SK-N-SH treated with all-trans-retinoic acid at 6 μM for 48 hours (cell line): ENCODE results near the gene TGFB2.

Experiments
- ATAC-seq: fragments of 200-7000 bp; cut with Tn5 transposase; 3 replicates; pipeline ENCODE4 v1.9.1; 2020; ENCODE audit warnings: mild to moderate bottlenecking, moderate library complexity
- ARNTL ChIP-seq: fragments of 450-650 bp; formaldehyde crosslinking; IDR thresholded peaks from 2 replicates; pipeline ENCODE4 v1.5.0; 2020; ENCODE audit warnings: low read depth, mild to moderate bottlenecking, moderate library complexity, borderline replicate concordance
- CSDC2 ChIP-seq: fragments of 250-450 bp; sonication (Bioruptor Pico); IDR thresholded peaks from 2 replicates; pipeline ENCODE4 v1.5.0; 2020; ENCODE audit warnings: mild to moderate bottlenecking, moderate library complexity
- ESRRG ChIP-seq: fragments of 250-450 bp; sonication (Bioruptor Pico); IDR thresholded peaks from 2 replicates; pipeline ENCODE4 v1.6.1; 2021; ENCODE audit warnings: mild to moderate bottlenecking
- GLIS3 ChIP-seq: fragments of 250-450 bp; sonication (Bioruptor Pico); IDR thresholded peaks from 2 replicates; pipeline ENCODE4 v1.5.0; 2020; ENCODE audit warnings: mild to moderate bottlenecking, moderate library complexity
- ISL1 ChIP-seq: fragments of 250-450 bp; sonication (Bioruptor Pico); IDR thresholded peaks from 2 replicates; pipeline ENCODE4 v2.1.2; 2022; ENCODE audit warnings: mild to moderate bottlenecking, moderate library complexity
- OSR1 ChIP-seq: fragments of 250-450 bp; sonication (Bioruptor Pico); IDR thresholded peaks from 2 replicates; pipeline ENCODE4 v1.8.0; 2022; ENCODE audit warnings: moderate library complexity, mild to moderate bottlenecking, inconsistent platforms
- PPARA ChIP-seq: fragments of 250-450 bp; sonication (Bioruptor Pico); IDR thresholded peaks from 2 replicates; pipeline ENCODE4 v1.5.0; 2020; ENCODE audit warnings: mild to moderate bottlenecking, borderline replicate concordance
- RARB ChIP-seq: fragments of 250-450 bp; sonication (Bioruptor Pico); IDR thresholded peaks from 2 replicates; pipeline ENCODE4 v1.8.0; 2021; ENCODE audit warnings: mild to moderate bottlenecking, moderate library complexity
- SNAI2 ChIP-seq: fragments of 250-450 bp; sonication (Bioruptor Pico); IDR thresholded peaks from 2 replicates; pipeline ENCODE4 v1.5.0; 2020; ENCODE audit warnings: mild to moderate bottlenecking, moderate library complexity
- TCF4 ChIP-seq: fragments of 250-450 bp; sonication (Bioruptor Pico); IDR thresholded peaks from 2 replicates; pipeline ENCODE4 v1.8.0; 2021; ENCODE audit warnings: mild to moderate bottlenecking, moderate library complexity, borderline replicate concordance
- TOX ChIP-seq: fragments of 250-450 bp; sonication (Bioruptor Pico); IDR thresholded peaks from 2 replicates; pipeline ENCODE4 v1.8.0; 2021; ENCODE audit warnings: mild to moderate bottlenecking, moderate library complexity, borderline replicate concordance
- ZC3H10 ChIP-seq: fragments of 250-450 bp; sonication (Bioruptor Pico); IDR thresholded peaks from 2 replicates; pipeline ENCODE4 v1.5.1; 2021; ENCODE audit warnings: mild to moderate bottlenecking, moderate library complexity
- ZFP3 ChIP-seq: fragments of 250-450 bp; sonication (Bioruptor Pico); IDR thresholded peaks from 2 replicates; pipeline ENCODE4 v1.5.0; 2020; ENCODE audit warnings: mild to moderate bottlenecking, moderate library complexity
- ZFP30 ChIP-seq: fragments of 450-650 bp; formaldehyde crosslinking; IDR thresholded peaks from 2 replicates; pipeline ENCODE4 v1.5.0; 2022; ENCODE audit warnings: mild to moderate bottlenecking, moderate library complexity
- ZNF565 ChIP-seq: fragments of 450-650 bp; formaldehyde crosslinking; conservative IDR thresholded peaks from 2 replicates; pipeline ENCODE4 v1.5.0; 2020; ENCODE audit warnings: low read depth, mild to moderate bottlenecking, moderate library complexity
- ZNF70 ChIP-seq: fragments of 450-650 bp; formaldehyde crosslinking; IDR thresholded peaks from 2 replicates; pipeline ENCODE4 v1.5.0; 2020; ENCODE audit warnings: mild to moderate bottlenecking, moderate library complexity
- ZNF8 ChIP-seq: fragments of 450-650 bp; formaldehyde crosslinking; IDR thresholded peaks from 2 replicates; pipeline ENCODE4 v1.5.0; 2020; ENCODE audit warnings: mild to moderate bottlenecking, moderate library complexity
- TF ChIP-seq, protein P1 (sequence below): fragments of 250-450 bp; sonication (Bioruptor Pico); IDR thresholded peaks from 2 replicates; pipeline ENCODE4 v1.5.0; 2020; ENCODE audit warnings: mild to moderate bottlenecking, moderate library complexity
- TF ChIP-seq, protein P2 (sequence below): fragments of 250-450 bp; sonication (Bioruptor Pico); IDR thresholded peaks from 2 replicates; pipeline ENCODE4 v1.8.0; 2021; ENCODE audit warnings: low read depth, mild to moderate bottlenecking, moderate library complexity, borderline replicate concordance
- TF ChIP-seq, protein P3 (sequence below): fragments of 250-450 bp; sonication (Bioruptor Pico); IDR thresholded peaks from 2 replicates; pipeline ENCODE4 v1.8.0; 2020; ENCODE audit warnings: mild to moderate bottlenecking, moderate library complexity, borderline replicate concordance
- TF ChIP-seq, protein P4 (sequence below): fragments of 250-450 bp; sonication (Bioruptor Pico); IDR thresholded peaks from 2 replicates; pipeline ENCODE4 v1.5.1; 2020; ENCODE audit warnings: low read depth, mild to moderate bottlenecking, moderate library complexity
- TF ChIP-seq, protein P5 (sequence below): fragments of 250-450 bp; sonication (Bioruptor Pico); IDR thresholded peaks from 2 replicates; pipeline ENCODE4 v1.5.1; 2021; ENCODE audit warnings: mild to moderate bottlenecking, moderate library complexity

Gene TGFB2

DNA sequence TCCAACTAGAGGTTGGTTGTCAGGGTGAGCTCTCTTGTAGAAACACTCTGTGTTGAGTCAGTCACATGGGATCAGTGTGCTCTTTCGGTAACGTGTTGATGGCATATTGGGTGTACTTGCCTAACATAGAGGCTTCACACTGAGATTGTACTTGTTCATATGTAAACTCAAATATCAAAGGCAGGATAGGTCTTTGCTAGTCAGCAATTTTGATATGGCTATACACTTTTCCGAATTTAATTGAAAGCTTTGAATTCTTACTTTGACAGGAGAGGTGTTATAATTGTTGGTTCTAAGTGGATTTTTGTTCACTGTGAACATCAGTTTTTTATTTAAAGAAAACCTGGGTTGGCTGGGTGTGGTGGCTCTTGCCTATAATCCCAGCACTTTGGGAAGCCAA is 16.4 kb upstream of the TGFB2 start:
- TF ChIP-seq CSDC2 (CRISPR knock-in tag) (no peak), ZFP30 (no peak), ZNF565 (no peak), RARB (no peak)
- TF ChIP-seq, protein P1, sequence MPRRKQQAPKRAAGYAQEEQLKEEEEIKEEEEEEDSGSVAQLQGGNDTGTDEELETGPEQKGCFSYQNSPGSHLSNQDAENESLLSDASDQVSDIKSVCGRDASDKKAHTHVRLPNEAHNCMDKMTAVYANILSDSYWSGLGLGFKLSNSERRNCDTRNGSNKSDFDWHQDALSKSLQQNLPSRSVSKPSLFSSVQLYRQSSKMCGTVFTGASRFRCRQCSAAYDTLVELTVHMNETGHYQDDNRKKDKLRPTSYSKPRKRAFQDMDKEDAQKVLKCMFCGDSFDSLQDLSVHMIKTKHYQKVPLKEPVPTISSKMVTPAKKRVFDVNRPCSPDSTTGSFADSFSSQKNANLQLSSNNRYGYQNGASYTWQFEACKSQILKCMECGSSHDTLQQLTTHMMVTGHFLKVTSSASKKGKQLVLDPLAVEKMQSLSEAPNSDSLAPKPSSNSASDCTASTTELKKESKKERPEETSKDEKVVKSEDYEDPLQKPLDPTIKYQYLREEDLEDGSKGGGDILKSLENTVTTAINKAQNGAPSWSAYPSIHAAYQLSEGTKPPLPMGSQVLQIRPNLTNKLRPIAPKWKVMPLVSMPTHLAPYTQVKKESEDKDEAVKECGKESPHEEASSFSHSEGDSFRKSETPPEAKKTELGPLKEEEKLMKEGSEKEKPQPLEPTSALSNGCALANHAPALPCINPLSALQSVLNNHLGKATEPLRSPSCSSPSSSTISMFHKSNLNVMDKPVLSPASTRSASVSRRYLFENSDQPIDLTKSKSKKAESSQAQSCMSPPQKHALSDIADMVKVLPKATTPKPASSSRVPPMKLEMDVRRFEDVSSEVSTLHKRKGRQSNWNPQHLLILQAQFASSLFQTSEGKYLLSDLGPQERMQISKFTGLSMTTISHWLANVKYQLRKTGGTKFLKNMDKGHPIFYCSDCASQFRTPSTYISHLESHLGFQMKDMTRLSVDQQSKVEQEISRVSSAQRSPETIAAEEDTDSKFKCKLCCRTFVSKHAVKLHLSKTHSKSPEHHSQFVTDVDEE (CRISPR knock-in tag): no peak
- TF ChIP-seq, all 23 proteins: peak for 0
- ATAC-seq: no peak

DNA sequence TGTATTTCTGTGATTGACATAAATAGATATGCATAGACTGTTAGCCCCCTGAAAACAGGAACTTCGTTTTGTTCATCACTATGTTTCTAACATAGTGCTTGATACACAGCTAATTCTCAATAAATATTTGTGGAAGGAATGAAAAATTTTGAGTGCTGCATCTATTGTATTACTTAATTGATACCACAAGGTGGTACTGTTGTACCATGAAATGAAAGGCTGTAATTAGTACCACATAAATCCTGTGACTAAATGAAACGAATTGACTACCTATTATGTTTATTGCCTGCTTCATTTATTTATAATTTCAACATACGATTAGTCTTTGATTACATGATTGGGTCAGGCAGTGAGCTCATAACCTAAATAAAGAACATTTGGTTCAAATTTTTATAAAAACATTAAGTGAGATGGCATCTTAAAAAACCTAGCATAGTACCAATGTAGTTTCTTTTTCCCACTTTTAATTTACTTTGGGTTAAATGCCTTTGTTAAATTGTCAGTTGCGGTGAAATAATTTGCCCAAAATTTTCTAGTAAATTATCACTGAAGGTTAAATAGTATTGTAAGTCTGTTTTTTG is 15.0 kb upstream of the TGFB2 start:
- peak; percentile 85 for ATAC-seq
- TF ChIP-seq OSR1 (CRISPR knock-in tag) (no peak), GLIS3 (no peak), ISL1 (no peak), SNAI2 (CRISPR knock-in tag) (no peak), TOX (no peak)
- TF ChIP-seq, protein P2, sequence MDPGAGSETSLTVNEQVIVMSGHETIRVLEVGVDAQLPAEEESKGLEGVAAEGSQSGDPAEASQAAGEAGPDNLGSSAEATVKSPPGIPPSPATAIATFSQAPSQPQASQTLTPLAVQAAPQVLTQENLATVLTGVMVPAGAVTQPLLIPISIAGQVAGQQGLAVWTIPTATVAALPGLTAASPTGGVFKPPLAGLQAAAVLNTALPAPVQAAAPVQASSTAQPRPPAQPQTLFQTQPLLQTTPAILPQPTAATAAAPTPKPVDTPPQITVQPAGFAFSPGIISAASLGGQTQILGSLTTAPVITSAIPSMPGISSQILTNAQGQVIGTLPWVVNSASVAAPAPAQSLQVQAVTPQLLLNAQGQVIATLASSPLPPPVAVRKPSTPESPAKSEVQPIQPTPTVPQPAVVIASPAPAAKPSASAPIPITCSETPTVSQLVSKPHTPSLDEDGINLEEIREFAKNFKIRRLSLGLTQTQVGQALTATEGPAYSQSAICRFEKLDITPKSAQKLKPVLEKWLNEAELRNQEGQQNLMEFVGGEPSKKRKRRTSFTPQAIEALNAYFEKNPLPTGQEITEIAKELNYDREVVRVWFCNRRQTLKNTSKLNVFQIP: no peak
- TF ChIP-seq, protein P3, sequence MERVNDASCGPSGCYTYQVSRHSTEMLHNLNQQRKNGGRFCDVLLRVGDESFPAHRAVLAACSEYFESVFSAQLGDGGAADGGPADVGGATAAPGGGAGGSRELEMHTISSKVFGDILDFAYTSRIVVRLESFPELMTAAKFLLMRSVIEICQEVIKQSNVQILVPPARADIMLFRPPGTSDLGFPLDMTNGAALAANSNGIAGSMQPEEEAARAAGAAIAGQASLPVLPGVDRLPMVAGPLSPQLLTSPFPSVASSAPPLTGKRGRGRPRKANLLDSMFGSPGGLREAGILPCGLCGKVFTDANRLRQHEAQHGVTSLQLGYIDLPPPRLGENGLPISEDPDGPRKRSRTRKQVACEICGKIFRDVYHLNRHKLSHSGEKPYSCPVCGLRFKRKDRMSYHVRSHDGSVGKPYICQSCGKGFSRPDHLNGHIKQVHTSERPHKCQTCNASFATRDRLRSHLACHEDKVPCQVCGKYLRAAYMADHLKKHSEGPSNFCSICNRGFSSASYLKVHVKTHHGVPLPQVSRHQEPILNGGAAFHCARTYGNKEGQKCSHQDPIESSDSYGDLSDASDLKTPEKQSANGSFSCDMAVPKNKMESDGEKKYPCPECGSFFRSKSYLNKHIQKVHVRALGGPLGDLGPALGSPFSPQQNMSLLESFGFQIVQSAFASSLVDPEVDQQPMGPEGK (CRISPR knock-in tag): no peak
- TF ChIP-seq, protein P1 (CRISPR knock-in tag): no peak

DNA sequence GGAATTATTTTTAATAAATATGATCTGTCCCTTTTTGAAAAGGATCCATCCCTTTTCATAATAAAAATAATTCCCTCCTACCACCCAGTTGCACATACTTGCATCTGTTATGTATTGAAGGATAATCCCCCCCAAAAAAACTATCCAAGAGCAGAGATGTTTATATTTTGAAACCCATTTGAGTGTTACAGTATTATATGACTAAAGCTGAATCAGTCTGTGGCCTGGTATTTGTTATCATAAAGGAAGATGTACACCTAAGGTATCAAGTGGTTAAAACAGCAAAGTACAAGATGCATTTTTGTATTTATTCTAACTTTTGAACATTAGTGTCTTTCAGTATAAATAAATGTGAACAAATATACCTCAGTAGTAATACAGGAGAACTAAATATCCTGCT is 12.7 kb upstream of the TGFB2 start:
- TF ChIP-seq RARB: no peak
- TF ChIP-seq ZNF8: no peak
- TF ChIP-seq, protein P4, sequence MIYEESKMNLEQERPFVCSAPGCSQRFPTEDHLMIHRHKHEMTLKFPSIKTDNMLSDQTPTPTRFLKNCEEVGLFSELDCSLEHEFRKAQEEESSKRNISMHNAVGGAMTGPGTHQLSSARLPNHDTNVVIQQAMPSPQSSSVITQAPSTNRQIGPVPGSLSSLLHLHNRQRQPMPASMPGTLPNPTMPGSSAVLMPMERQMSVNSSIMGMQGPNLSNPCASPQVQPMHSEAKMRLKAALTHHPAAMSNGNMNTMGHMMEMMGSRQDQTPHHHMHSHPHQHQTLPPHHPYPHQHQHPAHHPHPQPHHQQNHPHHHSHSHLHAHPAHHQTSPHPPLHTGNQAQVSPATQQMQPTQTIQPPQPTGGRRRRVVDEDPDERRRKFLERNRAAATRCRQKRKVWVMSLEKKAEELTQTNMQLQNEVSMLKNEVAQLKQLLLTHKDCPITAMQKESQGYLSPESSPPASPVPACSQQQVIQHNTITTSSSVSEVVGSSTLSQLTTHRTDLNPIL (CRISPR knock-in tag): no peak
- TF ChIP-seq ZC3H10 (CRISPR knock-in tag): no peak
- TF ChIP-seq, protein P3 (CRISPR knock-in tag): no peak
- no peak for TF ChIP-seq ZFP3 (CRISPR knock-in tag)
- no peak for TF ChIP-seq ARNTL (CRISPR knock-in tag)
- no peak for TF ChIP-seq ESRRG
- no peak for TF ChIP-seq ZNF565
- no peak for TF ChIP-seq CSDC2 (CRISPR knock-in tag)
- no peak for TF ChIP-seq SNAI2 (CRISPR knock-in tag)
- TF ChIP-seq OSR1 (CRISPR knock-in tag): no peak
- TF ChIP-seq, protein P5, sequence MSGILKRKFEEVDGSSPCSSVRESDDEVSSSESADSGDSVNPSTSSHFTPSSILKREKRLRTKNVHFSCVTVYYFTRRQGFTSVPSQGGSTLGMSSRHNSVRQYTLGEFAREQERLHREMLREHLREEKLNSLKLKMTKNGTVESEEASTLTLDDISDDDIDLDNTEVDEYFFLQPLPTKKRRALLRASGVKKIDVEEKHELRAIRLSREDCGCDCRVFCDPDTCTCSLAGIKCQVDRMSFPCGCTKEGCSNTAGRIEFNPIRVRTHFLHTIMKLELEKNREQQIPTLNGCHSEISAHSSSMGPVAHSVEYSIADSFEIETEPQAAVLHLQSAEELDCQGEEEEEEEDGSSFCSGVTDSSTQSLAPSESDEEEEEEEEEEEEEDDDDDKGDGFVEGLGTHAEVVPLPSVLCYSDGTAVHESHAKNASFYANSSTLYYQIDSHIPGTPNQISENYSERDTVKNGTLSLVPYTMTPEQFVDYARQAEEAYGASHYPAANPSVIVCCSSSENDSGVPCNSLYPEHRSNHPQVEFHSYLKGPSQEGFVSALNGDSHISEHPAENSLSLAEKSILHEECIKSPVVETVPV (CRISPR knock-in tag): no peak
- TF ChIP-seq, protein P2: no peak
- no peak for TF ChIP-seq TCF4
- no peak for TF ChIP-seq ZNF70
- no peak for TF ChIP-seq TOX
- no peak for TF ChIP-seq PPARA (CRISPR knock-in tag)

More for the DNA sequence above, 12.7 kb upstream of the TGFB2 start:
- ATAC-seq: no peak
